Stimulated activated CD4-positive, alpha-beta T cell treated with anti-CD3 and anti-CD28 coated beads, Interleukin-15, amount 100 ng/mL, for 48 hours (primary cell): Measurements from ENCODE around the gene ERC2.

ENCODE experiments used
- DNase-seq, 2 donors: peaks; one replicate each; pipeline ENCODE4 v3.0.0-alpha.2; 2020; ENCODE audit warnings: low read depth in 2 of 2

The ERC2 gene

GRCh38 chr3:55989366-55989765 lies 478.9 kb downstream of the ERC2 start:
- DNase-seq: no peak

GRCh38 chr3:55988905-55989304 lies 479.4 kb downstream of the ERC2 start:
- no peak for DNase-seq

GRCh38 chr3:55984626-55985025 lies 483.6 kb downstream of the ERC2 start:
- DNase-seq: no peak

- no peak for DNase-seq
These were observed 489.3 kb downstream of the ERC2 start for GRCh38 chr3:55978953-55979352.

- DNase-seq: no peak
These were observed 493.7 kb downstream of the ERC2 start for GRCh38 chr3:55974421-55975165.

- no peak for DNase-seq
These were observed 498.6 kb downstream of the ERC2 start for GRCh38 chr3:55969634-55970033.

GRCh38 chr3:55968331-55968730 lies 499.9 kb downstream of the ERC2 start:
- no peak for DNase-seq

- DNase-seq: no peak
These were observed 501.7 kb downstream of the ERC2 start for GRCh38 chr3:55966566-55966965.

GRCh38 chr3:55965776-55966175 lies 502.5 kb downstream of the ERC2 start:
- no peak for DNase-seq

- DNase-seq: no peak
These were observed 503.7 kb downstream of the ERC2 start for GRCh38 chr3:55964491-55964985.

- no peak for DNase-seq
These were observed 504.7 kb downstream of the ERC2 start for GRCh38 chr3:55963601-55964000.

- DNase-seq: no peak
These were observed 508.7 kb downstream of the ERC2 start for GRCh38 chr3:55959471-55960080.

- no peak for DNase-seq
These were observed 509.7 kb downstream of the ERC2 start for GRCh38 chr3:55958605-55959004.

- DNase-seq: no peak
These were observed 512.3 kb downstream of the ERC2 start for GRCh38 chr3:55955891-55956477.

GRCh38 chr3:55951388-55951787 lies 516.9 kb downstream of the ERC2 start:
- no peak for DNase-seq

- DNase-seq: no peak
These were observed 520.9 kb downstream of the ERC2 start for GRCh38 chr3:55947406-55947805.

GRCh38 chr3:55946574-55947160 lies 521.6 kb downstream of the ERC2 start:
- no peak for DNase-seq

- no peak for DNase-seq
These were observed 525.4 kb downstream of the ERC2 start for GRCh38 chr3:55942868-55943267.

- DNase-seq: no peak
These were observed 529.0 kb downstream of the ERC2 start for GRCh38 chr3:55939287-55939686.

- no peak for DNase-seq
These were observed 531.0 kb downstream of the ERC2 start for GRCh38 chr3:55937301-55937700.

- no peak for DNase-seq
These were observed 531.7 kb downstream of the ERC2 start for GRCh38 chr3:55936549-55937052.

- DNase-seq: no peak
These were observed 533.0 kb downstream of the ERC2 start for GRCh38 chr3:55935241-55935640.
